AG09309 (cell line): ENCODE measurements around the gene HIVEP3.

Experiments used
- DNase-seq: peaks from one replicate; pipeline ENCODE4 v3.0.0-alpha.2; 2010; ENCODE audit warnings: low read depth
- H3K4me3 ChIP-seq: 2 replicates; pipeline ENCODE4 v1.5.1; 2011; ENCODE audit warnings: mild to moderate bottlenecking, low read depth, low read length, moderate library complexity; ENCODE audit not compliant: control insufficient read depth
- CTCF ChIP-seq: IDR thresholded peaks from 2 replicates; pipeline ENCODE4 v1.5.1; 2011; ENCODE audit warnings: mild to moderate bottlenecking, low read depth, low read length, inconsistent platforms; ENCODE audit not compliant: insufficient read depth, control insufficient read depth; ENCODE audit errors: missing control alignments

Gene HIVEP3

DNA sequence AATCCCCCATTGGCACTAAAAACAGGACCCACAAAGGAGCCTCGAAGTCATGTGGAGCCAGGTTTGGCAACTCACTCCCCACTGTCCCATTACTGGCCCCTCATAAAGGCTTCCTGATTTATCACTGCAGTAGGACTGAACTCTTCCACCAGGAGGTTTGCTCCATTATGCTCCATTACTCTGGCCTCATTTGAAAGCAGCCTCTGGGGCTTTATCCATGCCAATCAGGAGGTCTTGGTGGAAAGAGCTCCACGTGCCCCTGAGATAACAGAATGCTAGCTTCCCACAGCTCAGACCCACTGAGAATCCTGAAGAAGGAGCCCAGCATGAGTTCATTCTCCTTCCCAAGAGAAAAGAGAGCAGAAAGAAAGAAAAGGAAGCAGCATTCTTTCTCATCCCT, 76.4 kb downstream of the HIVEP3 start:
- no peak for DNase-seq
- TF ChIP-seq CTCF: no peak
- no peak overlapping the region for H3K4me3 ChIP-seq

GRCh38 chr1:41840592-41841246, 78.0 kb downstream of the HIVEP3 start:
- no peak for DNase-seq
- TF ChIP-seq CTCF: no peak
- no peak overlapping the region for H3K4me3 ChIP-seq

- no peak for DNase-seq
- no peak overlapping the region for H3K4me3 ChIP-seq
- TF ChIP-seq CTCF: no peak
Measured at GRCh38 chr1:41838266-41838665, 80.5 kb downstream of the HIVEP3 start.

DNA sequence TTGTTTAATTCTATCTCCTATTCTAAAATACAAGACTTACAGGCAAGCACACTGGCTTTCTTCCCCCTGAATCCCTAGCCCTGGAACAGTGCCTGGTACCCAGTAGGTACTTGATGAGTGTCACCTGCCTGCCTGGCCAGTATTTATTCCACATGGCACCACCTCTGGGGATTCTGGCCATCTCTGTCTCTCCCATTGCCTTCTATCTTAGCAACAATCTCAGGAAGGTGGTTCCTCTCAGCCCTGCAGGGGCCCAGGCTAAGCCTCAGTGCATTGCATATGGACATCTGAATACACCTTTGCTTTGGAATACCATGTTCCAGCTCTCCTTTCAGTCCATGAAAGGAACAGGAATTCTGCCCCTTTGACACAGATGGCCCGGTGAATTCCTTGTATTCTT, 81.0 kb downstream of the HIVEP3 start:
- H3K4me3 ChIP-seq: no peak overlapping the region
- no peak for TF ChIP-seq CTCF
- no peak for DNase-seq

- no peak for TF ChIP-seq CTCF
- DNase-seq: no peak
- H3K4me3 ChIP-seq: no peak overlapping the region
Measured at GRCh38 chr1:41835485-41835884, 83.2 kb downstream of the HIVEP3 start.

DNA sequence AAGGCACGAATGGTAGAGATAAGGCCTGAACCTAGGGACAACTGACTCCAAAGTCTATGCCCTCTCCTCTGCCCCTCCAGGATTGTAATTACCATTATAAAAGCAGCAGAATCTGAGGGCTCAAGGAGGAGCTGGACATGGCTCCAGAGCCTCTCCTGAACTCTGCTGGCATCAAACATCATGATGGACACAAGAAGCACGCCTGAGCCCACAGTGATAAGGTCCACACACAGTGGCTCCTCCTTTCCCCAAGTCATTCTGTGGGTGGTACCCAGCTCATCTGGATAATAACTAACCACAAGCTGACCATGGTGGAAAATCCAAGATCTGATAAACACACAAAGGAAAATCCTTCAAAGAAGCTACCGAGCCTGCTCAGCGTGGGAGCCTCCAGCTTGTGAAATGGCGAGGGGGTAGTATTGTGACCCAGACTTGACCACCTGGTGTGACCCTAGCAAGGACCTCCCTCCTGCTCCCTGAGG, 85.2 kb downstream of the HIVEP3 start:
- DNase-seq: no peak
- TF ChIP-seq CTCF: no peak

More for the DNA sequence above, 85.2 kb downstream of the HIVEP3 start:
- no peak overlapping the region for H3K4me3 ChIP-seq
